NCI-H2107 treated with DMSO at 0.1 percent for 48 hours (cell line): ENCODE measurements around the gene TBR1.
A peak's percentile ranks its signal among the peaks of the same experiment; 100 is the strongest.

Experiments
- DNase-seq: peaks from one replicate; lab custom pipeline; 2025; ENCODE audit not compliant: unreplicated experiment; lab: John Stamatoyannopoulos, UW

The TBR1 gene

DNA sequence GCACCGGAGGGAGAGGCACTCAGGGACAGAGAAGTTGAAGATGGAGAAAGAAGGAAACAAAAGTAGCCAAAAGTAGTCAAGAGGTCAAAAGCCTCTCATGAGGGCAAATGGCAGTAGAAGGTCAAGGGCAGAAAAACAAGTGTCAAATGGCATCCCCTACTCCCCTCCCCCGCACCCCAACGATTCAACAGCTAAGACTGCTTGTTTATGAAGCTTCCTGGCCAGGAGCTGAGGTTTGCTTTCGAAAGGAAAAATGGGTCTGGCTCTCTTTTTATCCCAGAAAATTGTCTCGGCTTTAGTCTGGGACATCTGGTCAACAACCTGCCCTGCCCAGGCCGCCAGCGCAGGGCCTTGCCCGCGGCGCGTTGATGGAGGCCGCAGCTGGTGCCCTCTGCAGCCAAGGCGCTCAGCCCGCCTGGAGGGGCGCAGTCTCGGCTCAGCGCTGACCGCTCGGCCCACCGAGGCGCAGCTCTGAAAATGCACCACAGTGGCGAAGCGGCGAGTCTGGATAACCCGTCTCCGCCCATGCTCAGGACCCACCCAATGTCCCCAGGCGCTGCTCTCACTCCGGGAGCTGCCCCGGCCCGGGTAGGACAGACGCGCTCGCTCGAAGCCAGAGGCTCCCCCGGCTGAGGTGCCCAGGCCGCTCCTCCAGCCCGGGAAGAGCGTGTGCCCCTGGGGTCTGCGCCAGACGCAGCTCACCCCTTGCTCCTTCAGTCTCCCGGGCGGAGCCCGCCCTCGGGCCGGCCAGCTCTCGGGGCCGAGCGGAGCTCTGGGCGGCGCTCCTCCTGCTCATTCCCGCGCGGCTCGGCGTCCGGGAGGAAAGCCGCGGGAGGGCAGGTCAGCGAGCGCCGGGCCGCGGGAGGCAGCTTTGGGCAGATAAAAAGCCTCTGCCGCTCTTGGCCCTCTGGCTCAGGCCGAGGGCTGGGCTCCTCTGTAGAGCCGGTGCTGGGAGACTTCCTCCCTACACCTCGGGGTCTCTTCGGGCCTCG is 1.8 kb upstream of the TBR1 start:
- DNase-seq = peak; percentile 6

DNA sequence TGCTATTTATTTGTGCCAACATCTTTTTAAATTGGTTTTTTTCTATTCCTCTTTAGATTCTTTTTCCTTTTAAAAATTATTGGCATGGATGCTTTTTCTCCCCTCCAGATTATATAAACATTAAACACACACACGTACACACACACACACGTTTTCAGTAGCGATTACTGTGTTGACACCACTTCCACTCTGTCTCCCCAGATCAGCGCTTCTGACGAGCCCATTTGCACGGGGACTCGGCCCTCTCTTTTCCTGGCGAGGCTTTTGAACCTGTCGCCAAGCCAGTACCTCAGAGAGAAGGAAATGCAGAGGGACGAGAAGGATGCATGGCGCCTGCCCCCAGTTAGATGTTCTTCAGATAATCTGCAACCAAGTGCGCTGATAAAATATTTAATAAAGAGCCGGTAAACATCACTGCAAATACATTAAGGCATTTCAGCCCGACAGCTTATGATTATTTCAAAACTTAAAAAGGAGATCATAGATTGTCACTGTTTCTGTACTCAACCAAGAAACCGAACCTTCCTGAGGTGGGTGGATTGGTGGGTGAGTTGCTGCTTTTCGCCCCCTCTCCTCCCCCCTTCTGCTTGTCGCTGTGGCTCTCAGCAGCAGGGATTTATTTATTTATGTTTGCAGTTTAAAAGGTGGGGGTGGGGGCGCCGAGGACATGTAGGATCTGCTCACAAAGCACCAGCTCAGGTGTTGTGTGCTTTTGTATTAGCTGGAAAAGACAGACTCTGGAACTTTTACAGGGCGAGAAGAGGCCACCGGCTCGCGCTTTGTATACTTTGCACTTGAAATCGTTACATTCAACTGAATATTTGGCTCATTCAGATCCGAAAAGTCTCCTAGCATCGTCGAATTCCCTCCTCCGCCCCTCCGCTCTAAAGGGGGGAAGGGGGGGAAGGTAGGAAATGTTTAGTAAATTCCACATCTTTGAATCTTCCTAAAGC is 787 bp upstream of the TBR1 start:
- no peak for DNase-seq

DNA sequence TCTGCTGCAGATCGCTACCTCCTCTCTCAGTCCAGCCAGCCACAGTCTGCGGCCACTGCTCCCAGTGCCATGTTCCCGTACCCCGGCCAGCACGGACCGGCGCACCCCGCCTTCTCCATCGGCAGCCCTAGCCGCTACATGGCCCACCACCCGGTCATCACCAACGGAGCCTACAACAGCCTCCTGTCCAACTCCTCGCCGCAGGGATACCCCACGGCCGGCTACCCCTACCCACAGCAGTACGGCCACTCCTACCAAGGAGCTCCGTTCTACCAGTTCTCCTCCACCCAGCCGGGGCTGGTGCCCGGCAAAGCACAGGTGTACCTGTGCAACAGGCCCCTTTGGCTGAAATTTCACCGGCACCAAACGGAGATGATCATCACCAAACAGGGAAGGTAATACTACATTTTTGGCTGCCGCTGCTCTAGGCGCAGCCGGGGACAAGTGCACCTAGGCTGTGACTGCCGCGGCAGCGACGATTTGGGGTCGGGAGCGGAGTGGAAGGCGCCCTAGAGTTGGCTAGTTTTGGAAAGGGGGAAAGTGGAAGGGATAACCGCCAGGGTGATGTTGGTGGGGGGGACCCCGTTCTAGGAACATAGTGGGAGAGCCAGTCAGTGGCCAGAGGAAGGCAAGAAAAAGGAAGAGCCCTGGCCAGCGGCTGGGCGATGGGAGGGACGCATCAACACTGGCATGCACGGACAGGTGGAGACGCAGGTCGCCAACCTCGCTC is 776 bp downstream of the TBR1 start:
- no peak for DNase-seq

DNA sequence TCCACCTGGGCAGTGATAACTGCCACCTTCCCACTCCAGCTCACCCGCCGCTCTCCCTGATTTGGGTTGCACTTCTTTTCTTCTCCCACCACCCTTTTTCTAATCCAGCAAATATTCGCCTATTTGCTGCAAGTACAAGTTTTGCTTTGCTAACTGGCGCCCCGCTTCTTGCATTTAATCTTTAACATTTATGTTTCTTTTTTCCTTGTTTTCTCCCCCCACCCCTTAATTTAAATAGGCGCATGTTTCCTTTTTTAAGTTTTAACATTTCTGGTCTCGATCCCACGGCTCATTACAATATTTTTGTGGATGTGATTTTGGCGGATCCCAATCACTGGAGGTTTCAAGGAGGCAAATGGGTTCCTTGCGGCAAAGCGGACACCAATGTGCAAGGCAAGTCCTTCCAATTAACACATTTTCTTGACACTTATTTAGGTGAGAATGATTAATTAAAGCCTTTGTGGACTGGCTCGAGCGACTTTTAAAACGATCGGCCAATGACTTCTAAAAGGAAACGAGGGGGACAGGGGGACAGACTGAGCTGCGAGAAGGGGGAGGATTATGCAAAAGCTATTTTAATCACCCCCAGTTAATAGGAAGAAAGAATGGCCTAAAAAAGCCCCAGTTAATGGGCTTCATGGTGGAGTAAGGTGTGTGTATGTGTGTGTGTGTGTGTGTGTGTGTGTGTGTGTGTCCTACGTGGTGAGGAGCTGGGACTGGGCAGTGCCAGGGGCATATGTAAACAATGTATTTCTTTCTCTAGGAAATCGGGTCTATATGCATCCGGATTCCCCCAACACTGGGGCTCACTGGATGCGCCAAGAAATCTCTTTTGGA is 1.6 kb downstream of the TBR1 start:
- no peak for DNase-seq

DNA sequence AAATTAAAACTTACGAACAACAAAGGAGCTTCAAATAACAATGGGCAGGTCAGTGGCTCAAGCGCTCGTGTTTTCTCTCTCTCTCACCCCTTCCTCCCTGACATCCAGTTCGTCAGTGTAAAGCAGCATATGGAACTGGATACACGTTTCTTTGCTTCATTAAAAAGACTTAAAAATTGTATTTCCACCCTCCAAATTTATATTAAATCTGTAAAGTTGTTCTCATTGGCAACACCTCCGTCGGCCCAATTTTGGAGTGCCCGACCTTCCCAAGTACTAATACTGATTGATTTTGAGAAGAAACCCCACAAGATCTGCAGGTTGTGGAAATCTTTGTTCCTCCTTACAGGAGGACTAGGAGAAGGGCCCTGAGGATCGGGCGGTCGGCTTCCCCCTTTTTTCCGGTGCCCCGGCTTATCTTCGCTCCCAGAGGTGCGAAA is 2.2 kb downstream of the TBR1 start:
- DNase-seq = no peak

DNA sequence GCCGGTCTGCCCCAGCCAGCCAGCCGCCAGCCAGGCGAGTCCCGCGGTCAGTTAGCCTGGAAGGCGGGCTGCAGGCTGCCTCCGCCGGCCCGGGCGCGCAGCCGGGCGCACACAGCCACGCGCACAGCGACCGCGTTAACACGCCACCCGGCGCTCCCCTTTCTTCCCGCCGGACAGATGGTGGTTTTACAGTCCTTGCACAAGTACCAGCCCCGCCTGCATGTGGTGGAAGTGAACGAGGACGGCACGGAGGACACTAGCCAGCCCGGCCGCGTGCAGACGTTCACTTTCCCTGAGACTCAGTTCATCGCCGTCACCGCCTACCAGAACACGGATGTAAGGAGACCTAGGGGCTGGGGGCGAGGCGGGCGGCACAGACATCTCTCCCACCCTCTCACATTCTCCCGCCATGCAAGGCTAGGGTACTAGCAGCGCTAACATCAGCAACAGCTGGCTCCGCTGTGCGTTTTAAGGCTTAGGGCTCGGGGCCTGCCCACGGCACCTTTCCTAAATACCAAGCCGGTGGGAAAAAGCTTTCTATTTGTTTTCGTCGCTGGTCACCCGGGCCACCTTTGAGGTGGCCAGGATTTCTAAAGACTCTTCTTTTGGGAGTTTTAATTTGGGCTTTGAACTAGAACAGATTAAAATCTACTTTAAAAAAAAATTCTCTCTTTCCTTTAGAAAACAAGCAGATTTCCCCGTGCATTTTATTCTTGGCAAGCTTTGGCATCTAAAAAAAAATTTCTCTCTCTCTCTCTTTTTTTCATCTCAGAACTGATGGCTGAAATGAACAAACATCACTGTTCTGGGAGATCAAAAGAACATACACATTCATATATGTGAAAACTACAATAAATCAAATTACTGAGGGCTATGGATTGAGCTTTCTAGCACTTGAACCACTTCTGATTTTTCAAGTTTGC is 2.9 kb downstream of the TBR1 start:
- no peak for DNase-seq

DNA sequence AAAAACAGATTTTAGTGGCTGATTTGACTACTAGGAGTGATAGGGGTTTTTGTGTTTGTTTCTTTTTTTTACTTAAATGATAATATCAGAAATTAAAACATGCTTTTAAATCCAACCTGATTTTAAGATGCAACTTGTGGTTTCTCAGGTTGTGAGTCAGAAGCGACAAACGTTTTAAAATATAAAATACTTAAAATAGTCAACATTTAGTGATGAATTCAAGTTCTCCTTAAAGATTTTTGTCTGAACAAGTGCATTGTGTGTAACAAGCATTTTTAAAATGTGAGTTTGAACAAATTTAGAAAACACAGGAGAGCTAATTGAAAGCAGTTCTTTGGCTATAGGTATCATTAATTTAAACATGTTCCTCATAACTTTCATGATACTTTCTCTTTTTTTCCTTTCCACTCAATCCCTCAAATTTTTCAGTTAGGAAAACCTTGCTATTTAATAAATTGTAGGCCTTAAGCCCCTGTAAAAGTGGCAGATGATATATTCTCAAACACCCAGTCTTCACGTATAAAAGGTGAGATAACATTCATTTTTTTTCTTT is 3.6 kb downstream of the TBR1 start:
- DNase-seq = no peak

DNA sequence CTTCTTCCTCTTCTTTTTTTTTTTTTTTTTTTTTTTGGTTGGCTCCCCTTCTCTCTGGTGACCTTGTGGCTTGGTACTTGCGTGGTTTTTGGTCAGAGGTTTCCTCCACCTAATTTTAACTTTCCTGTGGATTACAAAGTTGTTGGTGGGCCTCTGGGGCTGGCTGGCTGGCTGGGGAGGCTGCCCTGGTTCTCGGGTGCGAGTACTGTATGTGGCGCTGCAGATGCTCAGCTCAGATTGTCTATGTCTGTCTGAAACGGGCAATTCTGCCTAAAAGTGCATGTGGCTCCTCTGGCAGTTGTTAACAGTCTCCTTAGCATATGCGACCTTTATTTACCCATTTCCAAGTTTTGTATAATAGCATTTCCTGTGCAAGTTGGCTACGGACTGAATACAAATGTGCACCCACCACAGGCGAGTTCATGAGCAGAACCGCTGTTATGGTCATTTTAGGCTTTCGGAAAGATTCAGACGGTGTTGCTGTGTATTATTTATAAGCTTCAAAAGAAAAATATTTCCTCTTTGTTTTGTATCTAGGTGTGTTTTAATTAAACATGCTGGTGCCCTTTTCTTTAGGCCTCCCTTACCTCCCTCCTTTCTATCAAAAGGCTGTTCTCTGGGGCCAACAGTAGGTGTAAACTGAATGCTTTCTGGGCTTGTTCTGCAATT is 4.4 kb downstream of the TBR1 start:
- no peak for DNase-seq

DNA sequence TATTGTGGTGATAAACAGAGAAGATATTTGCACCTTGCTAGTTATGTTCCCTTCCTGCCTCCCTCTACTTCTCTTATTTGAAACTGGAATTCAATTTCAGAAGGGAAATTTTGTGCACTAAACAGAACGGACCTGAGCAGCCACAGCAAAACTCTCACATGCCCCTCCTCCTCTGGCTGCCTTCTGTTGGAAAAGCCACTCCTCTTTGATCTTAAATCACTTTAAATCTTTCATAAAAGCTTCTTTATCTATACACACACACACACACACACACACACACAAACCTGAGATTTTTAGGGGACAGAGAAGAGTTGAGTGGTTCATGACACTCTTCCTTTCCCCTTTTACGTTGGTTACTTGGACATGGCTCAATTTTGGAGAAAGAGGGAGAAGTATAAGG is 5.6 kb downstream of the TBR1 start:
- no peak for DNase-seq

DNA sequence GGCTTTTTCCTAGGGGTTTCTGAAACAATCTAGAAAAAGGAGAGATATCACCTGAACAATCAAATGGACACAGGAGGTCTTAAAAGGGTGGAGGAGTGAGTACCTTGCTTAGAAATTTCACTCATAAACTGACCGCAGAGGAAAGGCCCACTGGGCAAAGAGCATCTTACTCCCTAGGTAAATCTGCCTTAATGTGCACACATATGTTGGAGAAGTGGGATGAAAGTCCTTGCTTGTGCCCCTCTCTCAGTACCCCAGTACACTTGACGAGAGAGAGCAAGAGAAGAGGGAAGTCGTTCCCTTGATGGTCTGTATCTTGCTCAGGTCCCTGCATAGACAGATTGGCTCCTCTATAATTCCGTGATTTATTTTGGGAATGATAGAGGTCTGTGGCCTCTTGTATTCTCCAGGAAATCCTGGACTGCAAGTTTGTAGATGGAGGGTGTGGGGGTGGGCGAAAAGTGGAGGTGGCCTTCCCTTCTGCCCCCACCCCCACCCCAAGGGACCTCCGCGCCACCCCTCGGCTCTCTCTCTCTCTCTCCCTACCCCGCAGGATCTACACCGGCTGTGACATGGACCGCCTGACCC is 6.8 kb downstream of the TBR1 start:
- no peak for DNase-seq

DNA sequence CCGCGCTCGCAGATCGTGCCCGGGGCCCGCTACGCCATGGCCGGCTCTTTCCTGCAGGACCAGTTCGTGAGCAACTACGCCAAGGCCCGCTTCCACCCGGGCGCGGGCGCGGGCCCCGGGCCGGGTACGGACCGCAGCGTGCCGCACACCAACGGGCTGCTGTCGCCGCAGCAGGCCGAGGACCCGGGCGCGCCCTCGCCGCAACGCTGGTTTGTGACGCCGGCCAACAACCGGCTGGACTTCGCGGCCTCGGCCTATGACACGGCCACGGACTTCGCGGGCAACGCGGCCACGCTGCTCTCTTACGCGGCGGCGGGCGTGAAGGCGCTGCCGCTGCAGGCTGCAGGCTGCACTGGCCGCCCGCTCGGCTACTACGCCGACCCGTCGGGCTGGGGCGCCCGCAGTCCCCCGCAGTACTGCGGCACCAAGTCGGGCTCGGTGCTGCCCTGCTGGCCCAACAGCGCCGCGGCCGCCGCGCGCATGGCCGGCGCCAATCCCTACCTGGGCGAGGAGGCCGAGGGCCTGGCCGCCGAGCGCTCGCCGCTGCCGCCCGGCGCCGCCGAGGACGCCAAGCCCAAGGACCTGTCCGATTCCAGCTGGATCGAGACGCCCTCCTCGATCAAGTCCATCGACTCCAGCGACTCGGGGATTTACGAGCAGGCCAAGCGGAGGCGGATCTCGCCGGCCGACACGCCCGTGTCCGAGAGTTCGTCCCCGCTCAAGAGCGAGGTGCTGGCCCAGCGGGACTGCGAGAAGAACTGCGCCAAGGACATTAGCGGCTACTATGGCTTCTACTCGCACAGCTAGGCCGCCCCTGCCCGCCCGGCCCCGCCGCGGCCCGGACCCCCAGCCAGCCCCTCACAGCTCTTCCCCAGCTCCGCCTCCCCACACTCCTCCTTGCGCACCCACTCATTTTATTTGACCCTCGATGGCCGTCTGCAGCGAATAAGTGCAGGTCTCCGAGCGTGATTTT is 7.6 kb downstream of the TBR1 start:
- DNase-seq = no peak

DNA sequence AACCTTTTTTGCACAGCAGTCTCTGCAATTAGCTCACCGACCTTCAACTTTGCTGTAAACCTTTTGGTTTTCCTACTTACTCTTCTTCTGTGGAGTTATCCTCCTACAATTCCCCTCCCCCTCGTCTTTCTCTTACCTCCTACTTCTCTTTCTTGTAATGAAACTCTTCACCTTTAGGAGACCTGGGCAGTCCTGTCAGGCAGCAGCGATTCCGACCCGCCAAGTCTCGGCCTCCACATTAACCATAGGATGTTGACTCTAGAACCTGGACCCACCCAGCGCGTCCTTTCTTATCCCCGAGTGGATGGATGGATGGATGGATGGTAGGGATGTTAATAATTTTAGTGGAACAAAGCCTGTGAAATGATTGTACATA is 8.3 kb downstream of the TBR1 start:
- no peak for DNase-seq

DNA sequence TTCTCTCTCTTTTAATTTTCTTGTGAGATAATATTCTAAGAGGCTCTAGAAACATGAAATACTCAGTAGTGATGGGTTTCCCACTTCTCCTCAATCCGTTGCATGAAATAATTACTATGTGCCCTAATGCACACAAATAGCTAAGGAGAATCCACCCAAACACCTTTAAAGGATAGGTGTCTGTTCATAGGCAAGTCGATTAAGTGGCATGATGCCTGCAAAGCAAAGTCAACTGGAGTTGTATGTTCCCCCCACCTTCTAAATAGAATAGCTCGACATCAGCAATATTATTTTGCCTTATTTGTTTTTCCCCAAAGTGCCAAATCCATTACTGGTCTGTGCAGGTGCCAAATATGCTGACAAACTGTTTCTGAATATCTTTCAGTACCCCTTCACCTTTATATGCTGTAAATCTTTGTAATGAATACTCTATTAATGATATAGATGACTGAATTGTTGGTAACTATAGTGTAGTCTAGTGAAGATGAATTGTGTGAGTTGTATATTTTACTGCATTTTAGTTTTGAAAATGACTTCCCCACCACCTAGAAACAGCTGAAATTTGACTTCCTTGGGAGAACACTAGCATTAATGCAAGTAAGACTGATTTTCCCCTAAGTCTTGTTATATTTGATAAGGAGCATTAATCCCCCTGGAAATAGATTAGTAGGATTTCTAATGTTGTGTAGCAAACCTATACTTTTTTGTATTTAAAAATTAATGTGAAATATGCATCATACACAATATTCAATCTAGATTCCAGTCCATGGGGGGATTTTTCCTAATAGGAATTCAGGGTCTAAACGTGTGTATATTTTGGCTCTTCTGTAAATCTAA is 9.0 kb downstream of the TBR1 start:
- DNase-seq = no peak

DNA sequence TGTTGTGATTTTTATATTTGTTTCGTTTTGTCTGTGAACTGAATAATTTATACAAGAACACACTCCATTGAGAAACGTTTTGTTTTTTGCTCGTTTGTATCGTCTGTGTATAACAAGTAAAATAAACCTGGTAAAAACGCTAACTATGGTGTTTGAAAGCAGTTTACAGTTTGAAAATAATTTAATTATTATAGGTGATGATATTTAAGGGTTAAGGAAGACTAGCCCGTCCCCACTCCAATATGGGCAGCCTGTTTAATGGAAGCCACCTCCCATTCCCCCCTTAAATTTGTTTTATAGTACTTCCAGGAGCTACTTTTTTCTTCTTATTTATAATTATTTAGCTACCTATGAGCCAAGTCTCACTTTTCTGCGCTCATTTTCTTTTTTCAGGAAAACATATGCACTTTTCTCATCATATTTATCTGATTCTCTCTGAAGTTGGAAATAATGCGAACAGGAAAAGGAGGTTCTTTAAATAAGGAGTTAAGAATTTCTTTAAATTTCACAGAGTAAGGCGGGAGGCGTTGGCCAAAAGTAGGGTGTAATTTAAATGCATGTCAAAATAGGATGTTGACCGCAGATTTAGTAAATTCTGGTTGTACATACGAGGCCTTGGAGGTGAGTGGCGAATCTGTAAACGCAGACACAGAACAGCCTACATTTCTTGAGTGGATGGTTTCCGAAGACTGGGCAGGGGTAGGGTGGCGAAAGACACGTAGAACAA is 9.8 kb downstream of the TBR1 start:
- no peak for DNase-seq

DNA sequence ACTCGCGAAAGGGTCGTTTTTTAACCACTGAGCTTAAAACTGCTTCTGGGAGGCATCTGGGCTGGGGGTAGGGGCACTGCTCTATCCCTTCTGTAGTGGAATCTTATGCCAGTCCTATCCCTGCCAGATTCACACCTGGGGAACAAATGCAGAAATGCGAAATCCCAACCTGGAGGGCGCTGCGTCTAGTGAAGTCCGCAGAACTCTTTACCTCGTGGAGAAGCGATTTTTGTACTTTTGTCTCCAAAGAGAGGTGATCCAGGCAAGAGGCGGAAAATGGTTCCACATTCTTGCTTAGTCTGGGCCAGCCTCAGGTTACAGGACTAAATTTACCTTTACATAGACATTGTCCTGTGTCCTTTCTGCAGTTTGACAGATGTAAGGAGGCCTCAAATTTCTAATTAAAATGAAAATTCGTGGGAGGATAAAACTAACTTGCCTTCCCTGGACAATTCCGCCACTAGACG is 10.4 kb downstream of the TBR1 start:
- DNase-seq = no peak
